Panc1 (cell line): ENCODE measurements around the gene RAC3. TPM values are rescaled to one million over a fixed set of nuclear protein-coding genes. Genes with fewer than 3 reads are reported as not detected.

Source experiments
- ATAC-seq: fragments of 200-7000 bp; cut with Tn5 transposase; 2 replicates; pipeline ENCODE4 v1.9.1; 2020; ENCODE audit warnings: mild to moderate bottlenecking, moderate library complexity
- BruUV-seq: library from RNA; stranded (reverse); fragments of 400-500 nt; replicated peaks from 2 replicates; lab custom pipeline; 2021; lab: Mats Ljungman, UMichigan
- CTCF ChIA-PET: fragments of 300-600 bp; sonication (Branson Sonifier 250); formaldehyde crosslinking; loops from one replicate; lab custom pipeline; 2022; ENCODE audit warnings: antibody characterized with exemption; lab: Charles Lee
- POLR2A ChIA-PET: fragments of 300-600 bp; sonication (Branson Sonifier 250); formaldehyde crosslinking; loops from one replicate; lab custom pipeline; 2022; ENCODE audit warnings: antibody characterized with exemption; lab: Charles Lee
- DNase-seq: peaks from one replicate; pipeline ENCODE4 v3.0.0-alpha.2; 2010; ENCODE audit warnings: low read depth, low spot score
- H3K27ac ChIP-seq: 2 replicates; pipeline ENCODE4 v1.5.1; 2011; ENCODE audit warnings: mild to moderate bottlenecking, low read length, inconsistent platforms
- H3K27me3 ChIP-seq: fragments of 200-500 bp; sonication (Bioruptor generic); 2 replicates; pipeline ENCODE4 v1.6.0; 2014; ENCODE audit warnings: low read length, inconsistent platforms; ENCODE audit not compliant: control insufficient read depth, insufficient read depth
- H3K36me3 ChIP-seq: fragments of 200-500 bp; sonication (Bioruptor generic); 2 replicates; pipeline ENCODE4 v1.5.1; 2014; ENCODE audit warnings: inconsistent platforms, mild to moderate bottlenecking, low read length, moderate library complexity; ENCODE audit not compliant: control insufficient read depth, insufficient read depth
- H3K4me1 ChIP-seq: 2 replicates; pipeline ENCODE4 v1.5.1; 2011; ENCODE audit warnings: inconsistent platforms, mild to moderate bottlenecking, low read length, moderate library complexity; ENCODE audit not compliant: control insufficient read depth, insufficient read depth
- H3K4me3 ChIP-seq, 2 experiments: 2 replicates each; pipeline ENCODE4 v1.5.1; 2011 to 2012; ENCODE audit warnings: low read depth in 2 of 2, low read length in 2 of 2, mild to moderate bottlenecking in 2 of 2, inconsistent platforms in 1 of 2, moderate library complexity in 1 of 2
- H3K9me3 ChIP-seq: fragments of 200-500 bp; sonication (Bioruptor generic); 2 replicates; pipeline ENCODE4 v1.5.1; 2014; ENCODE audit warnings: low read depth, mild to moderate bottlenecking, inconsistent platforms, low read length, moderate library complexity; ENCODE audit not compliant: control insufficient read depth, insufficient read depth
- CTCF ChIP-seq: fragments of 450-650 bp; IDR thresholded peaks from 2 replicates; pipeline ENCODE4 v1.5.1; 2017; ENCODE audit warnings: mild to moderate bottlenecking
- POLR2AphosphoS5 ChIP-seq: IDR thresholded peaks from 2 replicates; pipeline ENCODE4 v1.6.1; 2012; ENCODE audit warnings: mild to moderate bottlenecking, low read depth, low read length, moderate library complexity
- SIN3A ChIP-seq: IDR thresholded peaks from 2 replicates; pipeline ENCODE4 v1.6.1; 2012; ENCODE audit warnings: low read depth, mild to moderate bottlenecking, low read length, moderate library complexity, borderline replicate concordance; ENCODE audit not compliant: insufficient read depth
- TCF7L2 ChIP-seq: IDR thresholded peaks from 2 replicates; pipeline ENCODE4 v1.6.1; 2011; ENCODE audit warnings: mild to moderate bottlenecking, low read depth, low read length, inconsistent platforms
- in situ Hi-C: cut with HindIII; loops from 2 replicates; pipeline ENCODE4 v1.10.0; 2016; ENCODE audit warnings: low sequenced_read_pairs, low pct_unique_long_range_greater_than_20kb
- intact Hi-C: fragments of 100-400 bp; cut with micrococcal nuclease; formaldehyde crosslinking; loops from one replicate; pipeline ENCODE4 v1.10.0; 2022; ENCODE audit not compliant: unreplicated experiment
- total RNA-seq: library from RNA; stranded (reverse); gene quantifications from one replicate; pipeline ENCODE4 v1.2.1, GENCODE V29; 2021; ENCODE audit not compliant: unreplicated experiment
- TF ChIP-seq, protein P1 (sequence below), 2 experiments: IDR thresholded peaks; 2 replicates each; pipeline ENCODE4 v1.6.1; 2011 to 2012; ENCODE audit warnings: low read depth in 2 of 2, control low read depth in 1 of 2, low read length in 1 of 2, mild to moderate bottlenecking in 1 of 2, moderate library complexity in 1 of 2; ENCODE audit not compliant: insufficient read depth in 1 of 2

RAC3 gene
- total RNA-seq, 1 experiment from 2014 or later = 39.4 TPM

- H3K4me3 ChIP-seq = no peak overlapping the region
- no peak for TF ChIP-seq SIN3A
- no peak for TF ChIP-seq CTCF
- TF ChIP-seq, protein P1, sequence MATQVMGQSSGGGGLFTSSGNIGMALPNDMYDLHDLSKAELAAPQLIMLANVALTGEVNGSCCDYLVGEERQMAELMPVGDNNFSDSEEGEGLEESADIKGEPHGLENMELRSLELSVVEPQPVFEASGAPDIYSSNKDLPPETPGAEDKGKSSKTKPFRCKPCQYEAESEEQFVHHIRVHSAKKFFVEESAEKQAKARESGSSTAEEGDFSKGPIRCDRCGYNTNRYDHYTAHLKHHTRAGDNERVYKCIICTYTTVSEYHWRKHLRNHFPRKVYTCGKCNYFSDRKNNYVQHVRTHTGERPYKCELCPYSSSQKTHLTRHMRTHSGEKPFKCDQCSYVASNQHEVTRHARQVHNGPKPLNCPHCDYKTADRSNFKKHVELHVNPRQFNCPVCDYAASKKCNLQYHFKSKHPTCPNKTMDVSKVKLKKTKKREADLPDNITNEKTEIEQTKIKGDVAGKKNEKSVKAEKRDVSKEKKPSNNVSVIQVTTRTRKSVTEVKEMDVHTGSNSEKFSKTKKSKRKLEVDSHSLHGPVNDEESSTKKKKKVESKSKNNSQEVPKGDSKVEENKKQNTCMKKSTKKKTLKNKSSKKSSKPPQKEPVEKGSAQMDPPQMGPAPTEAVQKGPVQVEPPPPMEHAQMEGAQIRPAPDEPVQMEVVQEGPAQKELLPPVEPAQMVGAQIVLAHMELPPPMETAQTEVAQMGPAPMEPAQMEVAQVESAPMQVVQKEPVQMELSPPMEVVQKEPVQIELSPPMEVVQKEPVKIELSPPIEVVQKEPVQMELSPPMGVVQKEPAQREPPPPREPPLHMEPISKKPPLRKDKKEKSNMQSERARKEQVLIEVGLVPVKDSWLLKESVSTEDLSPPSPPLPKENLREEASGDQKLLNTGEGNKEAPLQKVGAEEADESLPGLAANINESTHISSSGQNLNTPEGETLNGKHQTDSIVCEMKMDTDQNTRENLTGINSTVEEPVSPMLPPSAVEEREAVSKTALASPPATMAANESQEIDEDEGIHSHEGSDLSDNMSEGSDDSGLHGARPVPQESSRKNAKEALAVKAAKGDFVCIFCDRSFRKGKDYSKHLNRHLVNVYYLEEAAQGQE (IDR thresholded peaks at IDR 0.05; ENCODE audit: insufficient read depth in 1 of 2, low read depth in 2 of 2, low read length in 1 of 2) = no peak
- no peak for TF ChIP-seq POLR2AphosphoS5
- no peak for TF ChIP-seq TCF7L2
- ChIA-PET CTCF (no interaction called here), POLR2A (no interaction called here)
- no peaks in the 10 kb centered on the region; the same call in 1 of the 2 replicates for H3K36me3 ChIP-seq
- DNase-seq = no peak
- H3K27me3 ChIP-seq = no peaks in the 10 kb centered on the region
- intact Hi-C loops = no loop called here
- no peaks in the 10 kb centered on the region for H3K9me3 ChIP-seq
- no peak overlapping the region for H3K27ac ChIP-seq
- no peak for ATAC-seq
- H3K4me1 ChIP-seq = peaks cover 7% of the 10 kb centered on the region; the same call in 1 of the 2 replicates
- in situ Hi-C loops = no loop called here
- BruUV-seq = no TSS peak
These were observed 15.4 kb downstream of the RAC3 start for GRCh38 chr17:82046903-82047302.

GRCh38 chr17:82047379-82047778, 15.9 kb downstream of the RAC3 start:
- Histone ChIP-seq H3K4me1 (peaks cover 7% of the 10 kb centered on the region; the same call in 1 of the 2 replicates), H3K27ac (no peak overlapping the region), H3K36me3 (peaks cover 4% of the 10 kb centered on the region; the same call in 1 of the 2 replicates), H3K27me3 (no peaks in the 10 kb centered on the region), H3K4me3 (no peak overlapping the region), H3K9me3 (no peaks in the 10 kb centered on the region)
- ChIA-PET CTCF (interaction anchor here (0.9 kb wide), 1 partner anchor 40 kb away, joined by 3 read pairs; no protein-coding TSS in a partner anchor), POLR2A (interaction anchor here (0.7 kb wide), 1 partner anchor 21 kb away, joined by 3 read pairs; no protein-coding TSS in a partner anchor)
- TF ChIP-seq CTCF (no peak), POLR2AphosphoS5 (no peak), TCF7L2 (no peak), SIN3A (no peak)
- TF ChIP-seq, protein P1 (IDR thresholded peaks at IDR 0.05; ENCODE audit: insufficient read depth in 1 of 2, low read depth in 2 of 2, low read length in 1 of 2) = no peak
- BruUV-seq = no TSS peak
- in situ Hi-C loops = no loop called here
- no peak for ATAC-seq
- DNase-seq = no peak
- intact Hi-C loops = no loop called here
